Activated B cell treated with CpG ODN at 0.5 μM for 24 hours (primary cell): ENCODE results near the gene KIRREL3. TPM values are rescaled to one million over a fixed set of nuclear protein-coding genes. Genes with fewer than 3 reads are reported as not detected.

Experiments used
- ATAC-seq: fragments of 200-7000 bp; cut with Tn5 transposase; one replicate; pipeline ENCODE4 v1.10.0; 2021; ENCODE audit warnings: low read depth, mild to moderate bottlenecking, moderate library complexity
- CTCF ChIA-PET: fragments of 350-600 bp; sonication (Branson Sonifier 250); formaldehyde crosslinking; loops from one replicate; lab custom pipeline; 2021; ENCODE audit warnings: antibody characterized with exemption; lab: Charles Lee
- POLR2A ChIA-PET: fragments of 350-600 bp; sonication (Branson Sonifier 250); formaldehyde crosslinking; loops from one replicate; lab custom pipeline; 2021; ENCODE audit warnings: antibody characterized with exemption; lab: Charles Lee
- DNase-seq: peaks from one replicate; pipeline ENCODE4 v3.0.0; 2022
- H3K27ac Mint-ChIP-seq: one replicate; pipeline ENCODE4 v1.8.0; 2020; ENCODE audit warnings: mixed read lengths
- H3K27me3 Mint-ChIP-seq: one replicate; pipeline ENCODE4 v1.8.0; 2021; ENCODE audit warnings: mixed read lengths
- H3K36me3 Mint-ChIP-seq: one replicate; pipeline ENCODE4 v1.8.0; 2021; ENCODE audit warnings: low read depth, mixed read lengths
- H3K4me1 Mint-ChIP-seq: one replicate; pipeline ENCODE4 v1.8.0; 2021; ENCODE audit warnings: mixed read lengths
- H3K4me3 Mint-ChIP-seq: one replicate; pipeline ENCODE4 v1.8.0; 2020; ENCODE audit warnings: mild to moderate bottlenecking, mixed read lengths
- H3K9me3 Mint-ChIP-seq: one replicate; pipeline ENCODE4 v1.8.0; 2020; ENCODE audit warnings: mixed read lengths
- CTCF ChIP-seq: fragments of 200-600 bp; IDR thresholded peaks from one replicate; pipeline ENCODE4 v1.8.0; 2022; ENCODE audit warnings: antibody characterized with exemption, mild to moderate bottlenecking
- intact Hi-C: fragments of 100-400 bp; cut with micrococcal nuclease; formaldehyde crosslinking; loops from one replicate; pipeline ENCODE4 v1.15.1; 2024
- total RNA-seq: library from RNA; stranded (reverse); gene quantifications from 2 replicates; pipeline ENCODE4 v1.2.3, GENCODE V29; 2022

The KIRREL3 gene
- total RNA-seq, 1 donor from 2014 or later: not detected

GRCh38 chr11:126719740-126720139, 280.8 kb downstream of the KIRREL3 start:
- Mint-ChIP-seq H3K27me3 (peaks cover 5% of the 10 kb centered on the region), H3K4me3 (no peak overlapping the region), H3K27ac (no peak overlapping the region), H3K9me3 (no peaks in the 10 kb centered on the region), H3K36me3 (no peaks in the 10 kb centered on the region), H3K4me1 (no peaks in the 10 kb centered on the region)
- ChIA-PET POLR2A (no interaction called here), CTCF (no interaction called here)
- intact Hi-C loops: loop anchor here (5.0 kb wide), 1 partner anchor 273 kb away; no protein-coding TSS in a partner anchor
- ATAC-seq (no peak), DNase-seq (no peak)
- no peak for TF ChIP-seq CTCF

DNA sequence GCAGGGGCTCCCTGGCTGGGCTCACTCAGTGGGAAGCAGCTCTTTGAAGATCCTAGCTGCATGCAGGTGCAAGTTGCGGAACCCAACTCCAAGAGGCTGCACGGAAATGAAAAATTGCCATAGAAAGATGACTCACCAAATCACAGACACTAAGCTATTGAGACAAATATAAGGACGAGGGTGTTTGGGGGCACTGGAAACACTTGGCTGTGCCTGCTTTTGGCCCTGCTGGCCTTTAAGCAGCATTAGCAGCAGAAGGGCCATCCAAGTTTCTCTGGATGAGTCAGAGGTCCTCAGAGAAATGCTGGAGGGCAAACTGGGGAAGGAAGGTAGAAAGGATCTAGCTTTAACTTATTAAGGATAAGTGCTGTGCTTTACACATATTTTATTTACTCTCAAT, 282.3 kb downstream of the KIRREL3 start:
- intact Hi-C loops: loop anchor here (5.0 kb wide), 1 partner anchor 274 kb away; no protein-coding TSS in a partner anchor
- no peaks in the 10 kb centered on the region for H3K4me1 Mint-ChIP-seq
- ChIA-PET POLR2A (no interaction called here), CTCF (no interaction called here)
- no peaks in the 10 kb centered on the region for H3K9me3 Mint-ChIP-seq
- peaks cover 10% of the 10 kb centered on the region for H3K27me3 Mint-ChIP-seq
- TF ChIP-seq CTCF: no peak
- no peak overlapping the region for H3K27ac Mint-ChIP-seq
- DNase-seq: no peak
- ATAC-seq: no peak
- no peak overlapping the region for H3K4me3 Mint-ChIP-seq
- H3K36me3 Mint-ChIP-seq: no peaks in the 10 kb centered on the region

- ChIA-PET CTCF (interaction anchor here (1.1 kb wide), 1 partner anchor 9 kb away, joined by 3 read pairs; no protein-coding TSS in a partner anchor), POLR2A (no interaction called here)
- H3K4me3 Mint-ChIP-seq: no peak overlapping the region
- H3K9me3 Mint-ChIP-seq: no peaks in the 10 kb centered on the region
- TF ChIP-seq CTCF: no peak
- peaks cover 22% of the 10 kb centered on the region for H3K27me3 Mint-ChIP-seq
- H3K27ac Mint-ChIP-seq: no peak overlapping the region
- ATAC-seq (no peak), DNase-seq (no peak)
- H3K4me1 Mint-ChIP-seq: no peaks in the 10 kb centered on the region
- intact Hi-C loops: loop anchor here (5.0 kb wide), 1 partner anchor 276 kb away; no protein-coding TSS in a partner anchor
- H3K36me3 Mint-ChIP-seq: no peaks in the 10 kb centered on the region
Measured at GRCh38 chr11:126716456-126717083, 284.0 kb downstream of the KIRREL3 start.

- ChIA-PET POLR2A (no interaction called here), CTCF (no interaction called here)
- Mint-ChIP-seq H3K27me3 (peaks cover 20% of the 10 kb centered on the region), H3K9me3 (no peaks in the 10 kb centered on the region), H3K4me3 (no peak overlapping the region), H3K27ac (no peak overlapping the region), H3K36me3 (no peaks in the 10 kb centered on the region), H3K4me1 (no peaks in the 10 kb centered on the region)
- ATAC-seq (no peak), DNase-seq (no peak)
- intact Hi-C loops: no loop called here
- no peak for TF ChIP-seq CTCF
Measured at GRCh38 chr11:126713806-126714205, 286.8 kb downstream of the KIRREL3 start.

DNA sequence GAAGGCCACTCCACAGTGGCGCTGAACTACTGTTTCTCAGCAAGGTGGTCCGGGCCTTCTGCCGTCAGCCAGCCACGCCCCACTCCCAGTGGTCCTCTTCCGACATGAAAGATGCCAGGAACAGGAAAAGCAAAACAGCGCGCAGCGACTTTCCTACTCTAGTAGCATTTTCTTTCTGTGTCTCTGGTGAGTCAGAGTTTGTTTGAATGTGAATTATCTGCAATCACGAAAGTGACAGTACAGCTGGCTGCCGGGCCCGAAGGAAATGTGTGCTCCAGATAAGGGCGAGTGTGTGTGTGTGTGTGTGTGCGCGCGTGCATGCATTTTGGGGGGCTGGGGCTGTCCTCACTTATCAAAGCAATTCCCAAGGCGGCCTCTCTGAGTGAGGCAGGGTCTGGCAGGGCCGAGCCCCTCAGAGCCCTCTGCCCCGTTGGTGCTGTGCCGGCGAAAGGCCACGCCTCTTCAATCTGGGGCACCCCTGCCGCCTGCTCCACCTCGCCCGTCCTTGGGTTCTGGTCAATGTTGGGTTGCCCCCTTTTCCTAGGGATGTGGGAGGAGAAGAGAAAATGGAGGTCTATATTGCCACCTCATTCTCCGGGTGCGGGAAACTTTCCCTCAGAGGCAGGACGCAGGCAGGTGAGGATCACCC, 288.5 kb downstream of the KIRREL3 start:
- ChIA-PET CTCF (no interaction called here), POLR2A (no interaction called here)
- intact Hi-C loops: no loop called here
- DNase-seq (no peak), ATAC-seq (no peak)
- Mint-ChIP-seq H3K27me3 (peaks cover 23% of the 10 kb centered on the region), H3K27ac (no peak overlapping the region), H3K4me3 (no peak overlapping the region), H3K4me1 (no peaks in the 10 kb centered on the region), H3K9me3 (no peaks in the 10 kb centered on the region), H3K36me3 (no peaks in the 10 kb centered on the region)
- TF ChIP-seq CTCF: no peak
